ENCODE measurements around the gene ZKSCAN2. TPM values are rescaled to one million over a fixed set of nuclear protein-coding genes. Genes with fewer than 3 reads are reported as not detected.

The ZKSCAN2 gene
- polyA plus RNA-seq, 2 of the 4 experiments (the other 2 are of a cell fraction), result 2.0 to 3.4 TPM

DNA sequence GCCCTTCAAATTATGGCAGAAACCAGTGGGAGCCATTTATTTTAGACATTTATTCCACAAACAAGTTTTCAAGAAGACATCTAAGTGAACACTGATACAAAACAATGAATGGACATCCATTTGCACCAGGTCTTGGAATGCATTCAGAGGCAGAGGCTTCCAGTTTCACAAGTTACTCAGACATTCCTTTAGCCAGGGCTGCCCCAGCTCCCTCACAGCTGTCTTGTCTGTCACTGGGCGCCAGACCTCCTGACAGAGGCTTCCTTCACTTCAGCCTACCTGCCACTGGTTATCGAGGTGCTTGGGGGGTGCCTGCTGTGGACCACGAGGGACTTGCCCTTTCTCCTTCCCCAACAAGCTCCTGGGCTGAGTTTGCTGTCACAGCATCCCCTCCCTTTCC lies 21.7 kb downstream of the ZKSCAN2 start:
- no peaks in the 10 kb centered on the region for H3K4me1 ChIP-seq
- no peak overlapping the region for H3K4me2 ChIP-seq
- CTCF ChIA-PET, result interaction anchor here (0.8 to 4.7 kb wide), 3 partner anchors 11 to 124 kb away, joined by 3 to 39 read pairs (median 4); partner anchors contain the start of gene LCMT1
- TF ChIP-seq HEYL (CRISPR knock-in tag; IDR thresholded peaks at IDR 0.05) (no peak), NFE2L2 (conservative IDR thresholded peaks at IDR 0.05; ENCODE audit: low read length) (no peak), HOXA7 (CRISPR knock-in tag; IDR thresholded peaks at IDR 0.05) (no peak), RFX5 (IDR thresholded peaks at IDR 0.05) (no peak), RAD21 (conservative IDR thresholded peaks at IDR 0.05 in 1 of 2, IDR thresholded peaks at IDR 0.05 in 1 of 2) (no peak), ZFP36 (IDR thresholded peaks at IDR 0.05; ENCODE audit: borderline replicate concordance, partially characterized antibody) (no peak), ZC3H11A (IDR thresholded peaks at IDR 0.05) (no peak), RNF2 (IDR thresholded peaks at IDR 0.05; ENCODE audit: borderline replicate concordance, low read depth) (no peak), HOXB5 (CRISPR knock-in tag; IDR thresholded peaks at IDR 0.05) (no peak), ZNF302 (CRISPR knock-in tag; IDR thresholded peaks at IDR 0.05) (no peak)
- TF ChIP-seq, protein P1, sequence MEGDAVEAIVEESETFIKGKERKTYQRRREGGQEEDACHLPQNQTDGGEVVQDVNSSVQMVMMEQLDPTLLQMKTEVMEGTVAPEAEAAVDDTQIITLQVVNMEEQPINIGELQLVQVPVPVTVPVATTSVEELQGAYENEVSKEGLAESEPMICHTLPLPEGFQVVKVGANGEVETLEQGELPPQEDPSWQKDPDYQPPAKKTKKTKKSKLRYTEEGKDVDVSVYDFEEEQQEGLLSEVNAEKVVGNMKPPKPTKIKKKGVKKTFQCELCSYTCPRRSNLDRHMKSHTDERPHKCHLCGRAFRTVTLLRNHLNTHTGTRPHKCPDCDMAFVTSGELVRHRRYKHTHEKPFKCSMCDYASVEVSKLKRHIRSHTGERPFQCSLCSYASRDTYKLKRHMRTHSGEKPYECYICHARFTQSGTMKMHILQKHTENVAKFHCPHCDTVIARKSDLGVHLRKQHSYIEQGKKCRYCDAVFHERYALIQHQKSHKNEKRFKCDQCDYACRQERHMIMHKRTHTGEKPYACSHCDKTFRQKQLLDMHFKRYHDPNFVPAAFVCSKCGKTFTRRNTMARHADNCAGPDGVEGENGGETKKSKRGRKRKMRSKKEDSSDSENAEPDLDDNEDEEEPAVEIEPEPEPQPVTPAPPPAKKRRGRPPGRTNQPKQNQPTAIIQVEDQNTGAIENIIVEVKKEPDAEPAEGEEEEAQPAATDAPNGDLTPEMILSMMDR (IDR thresholded peaks at IDR 0.05), result no peak
- TF ChIP-seq, protein P2, sequence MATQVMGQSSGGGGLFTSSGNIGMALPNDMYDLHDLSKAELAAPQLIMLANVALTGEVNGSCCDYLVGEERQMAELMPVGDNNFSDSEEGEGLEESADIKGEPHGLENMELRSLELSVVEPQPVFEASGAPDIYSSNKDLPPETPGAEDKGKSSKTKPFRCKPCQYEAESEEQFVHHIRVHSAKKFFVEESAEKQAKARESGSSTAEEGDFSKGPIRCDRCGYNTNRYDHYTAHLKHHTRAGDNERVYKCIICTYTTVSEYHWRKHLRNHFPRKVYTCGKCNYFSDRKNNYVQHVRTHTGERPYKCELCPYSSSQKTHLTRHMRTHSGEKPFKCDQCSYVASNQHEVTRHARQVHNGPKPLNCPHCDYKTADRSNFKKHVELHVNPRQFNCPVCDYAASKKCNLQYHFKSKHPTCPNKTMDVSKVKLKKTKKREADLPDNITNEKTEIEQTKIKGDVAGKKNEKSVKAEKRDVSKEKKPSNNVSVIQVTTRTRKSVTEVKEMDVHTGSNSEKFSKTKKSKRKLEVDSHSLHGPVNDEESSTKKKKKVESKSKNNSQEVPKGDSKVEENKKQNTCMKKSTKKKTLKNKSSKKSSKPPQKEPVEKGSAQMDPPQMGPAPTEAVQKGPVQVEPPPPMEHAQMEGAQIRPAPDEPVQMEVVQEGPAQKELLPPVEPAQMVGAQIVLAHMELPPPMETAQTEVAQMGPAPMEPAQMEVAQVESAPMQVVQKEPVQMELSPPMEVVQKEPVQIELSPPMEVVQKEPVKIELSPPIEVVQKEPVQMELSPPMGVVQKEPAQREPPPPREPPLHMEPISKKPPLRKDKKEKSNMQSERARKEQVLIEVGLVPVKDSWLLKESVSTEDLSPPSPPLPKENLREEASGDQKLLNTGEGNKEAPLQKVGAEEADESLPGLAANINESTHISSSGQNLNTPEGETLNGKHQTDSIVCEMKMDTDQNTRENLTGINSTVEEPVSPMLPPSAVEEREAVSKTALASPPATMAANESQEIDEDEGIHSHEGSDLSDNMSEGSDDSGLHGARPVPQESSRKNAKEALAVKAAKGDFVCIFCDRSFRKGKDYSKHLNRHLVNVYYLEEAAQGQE (IDR thresholded peaks at IDR 0.05), result no peak
- TF ChIP-seq, protein P3, sequence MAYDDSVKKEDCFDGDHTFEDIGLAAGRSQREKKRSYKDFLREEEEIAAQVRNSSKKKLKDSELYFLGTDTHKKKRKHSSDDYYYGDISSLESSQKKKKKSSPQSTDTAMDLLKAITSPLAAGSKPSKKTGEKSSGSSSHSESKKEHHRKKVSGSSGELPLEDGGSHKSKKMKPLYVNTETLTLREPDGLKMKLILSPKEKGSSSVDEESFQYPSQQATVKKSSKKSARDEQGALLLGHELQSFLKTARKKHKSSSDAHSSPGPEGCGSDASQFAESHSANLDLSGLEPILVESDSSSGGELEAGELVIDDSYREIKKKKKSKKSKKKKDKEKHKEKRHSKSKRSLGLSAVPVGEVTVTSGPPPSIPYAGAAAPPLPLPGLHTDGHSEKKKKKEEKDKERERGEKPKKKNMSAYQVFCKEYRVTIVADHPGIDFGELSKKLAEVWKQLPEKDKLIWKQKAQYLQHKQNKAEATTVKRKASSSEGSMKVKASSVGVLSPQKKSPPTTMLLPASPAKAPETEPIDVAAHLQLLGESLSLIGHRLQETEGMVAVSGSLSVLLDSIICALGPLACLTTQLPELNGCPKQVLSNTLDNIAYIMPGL (CRISPR knock-in tag; IDR thresholded peaks at IDR 0.05; ENCODE audit: borderline replicate concordance), result no peak
- no peaks in the 10 kb centered on the region for H3K9me3 ChIP-seq
- POLR2A ChIA-PET, result no interaction called here
- H3K4me3 ChIP-seq, result no peak overlapping the region
- WGBS (ENCODE audit: missing lambda C conversion rate), result 47% methylated on average over 3 of the region's 3 CpGs
- ATAC-seq, result no peak
- no peak overlapping the region for H3K27ac ChIP-seq
- FAIRE-seq, result no peak
- DNase-seq (ENCODE audit: low read depth in 1 of 2, low spot score in 1 of 2), result no peak

DNA sequence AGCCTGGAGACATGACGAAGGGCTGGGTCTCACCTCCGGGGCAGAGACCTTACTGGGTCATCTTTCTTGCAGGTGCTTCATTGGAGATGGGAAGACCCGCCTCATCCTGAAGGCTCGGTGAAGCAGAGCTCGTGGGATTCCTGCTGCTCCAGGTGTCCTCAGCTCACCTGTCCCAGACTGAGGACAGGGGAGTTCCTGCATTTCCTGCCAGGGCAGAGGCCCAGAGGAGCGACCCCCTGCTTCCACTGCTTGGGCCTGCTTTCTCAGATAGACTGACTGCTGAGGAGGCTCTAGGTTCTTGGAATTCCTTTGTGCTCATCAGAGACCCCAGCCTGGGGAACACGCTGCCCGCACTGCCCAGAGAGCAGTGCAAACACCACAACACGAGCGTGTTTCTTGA lies 29.3 kb downstream of the ZKSCAN2 start:
- no peak for ATAC-seq
- 74% methylated on average over 9 of the region's 10 CpGs for WGBS (ENCODE audit: missing lambda C conversion rate)
- no peak for FAIRE-seq
- Histone ChIP-seq H3K27ac (no peak overlapping the region), H3K4me3 (no peak overlapping the region), H3K4me2 (no peak overlapping the region), H3K4me1 (no peaks in the 10 kb centered on the region), H3K9me3 (no peaks in the 10 kb centered on the region)
- CTCF ChIA-PET, result interaction anchor here (0.9 to 1.6 kb wide), 6 partner anchors 14 to 1881 kb away, joined by 3 to 4 read pairs (median 3); no protein-coding TSS in a partner anchor
- POLR2A ChIA-PET, result no interaction called here
- no peak for DNase-seq (ENCODE audit: low read depth in 1 of 2, low spot score in 1 of 2)
- TF ChIP-seq, protein P4, sequence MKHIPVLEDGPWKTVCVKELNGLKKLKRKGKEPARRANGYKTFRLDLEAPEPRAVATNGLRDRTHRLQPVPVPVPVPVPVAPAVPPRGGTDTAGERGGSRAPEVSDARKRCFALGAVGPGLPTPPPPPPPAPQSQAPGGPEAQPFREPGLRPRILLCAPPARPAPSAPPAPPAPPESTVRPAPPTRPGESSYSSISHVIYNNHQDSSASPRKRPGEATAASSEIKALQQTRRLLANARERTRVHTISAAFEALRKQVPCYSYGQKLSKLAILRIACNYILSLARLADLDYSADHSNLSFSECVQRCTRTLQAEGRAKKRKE (CRISPR knock-in tag; IDR thresholded peaks at IDR 0.05; ENCODE audit: low read depth), result no peak
- no peak for TF ChIP-seq RFX5 (IDR thresholded peaks at IDR 0.05)
- TF ChIP-seq, protein P5, sequence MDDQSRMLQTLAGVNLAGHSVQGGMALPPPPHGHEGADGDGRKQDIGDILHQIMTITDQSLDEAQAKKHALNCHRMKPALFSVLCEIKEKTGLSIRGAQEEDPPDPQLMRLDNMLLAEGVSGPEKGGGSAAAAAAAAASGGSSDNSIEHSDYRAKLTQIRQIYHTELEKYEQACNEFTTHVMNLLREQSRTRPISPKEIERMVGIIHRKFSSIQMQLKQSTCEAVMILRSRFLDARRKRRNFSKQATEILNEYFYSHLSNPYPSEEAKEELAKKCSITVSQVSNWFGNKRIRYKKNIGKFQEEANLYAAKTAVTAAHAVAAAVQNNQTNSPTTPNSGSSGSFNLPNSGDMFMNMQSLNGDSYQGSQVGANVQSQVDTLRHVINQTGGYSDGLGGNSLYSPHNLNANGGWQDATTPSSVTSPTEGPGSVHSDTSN (IDR thresholded peaks at IDR 0.05), result no peak
- TF ChIP-seq JUNB (IDR thresholded peaks at IDR 0.05), result no peak
- TF ChIP-seq, protein P6, sequence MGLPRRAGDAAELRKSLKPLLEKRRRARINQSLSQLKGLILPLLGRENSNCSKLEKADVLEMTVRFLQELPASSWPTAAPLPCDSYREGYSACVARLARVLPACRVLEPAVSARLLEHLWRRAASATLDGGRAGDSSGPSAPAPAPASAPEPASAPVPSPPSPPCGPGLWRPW (IDR thresholded peaks at IDR 0.05), result no peak
- TF ChIP-seq POLR2A (IDR thresholded peaks at IDR 0.05; ENCODE audit: low read length), result no peak
- no peak for TF ChIP-seq TFCP2L1 (CRISPR knock-in tag; IDR thresholded peaks at IDR 0.05)
- no peak for TF ChIP-seq HOXA7 (CRISPR knock-in tag; IDR thresholded peaks at IDR 0.05)
- TF ChIP-seq EHF (CRISPR knock-in tag; IDR thresholded peaks at IDR 0.05), result no peak
- TF ChIP-seq ZC3H11A (IDR thresholded peaks at IDR 0.05), result no peak
- TF ChIP-seq NR3C1 (IDR thresholded peaks at IDR 0.05), result no peak
- TF ChIP-seq, protein P7, sequence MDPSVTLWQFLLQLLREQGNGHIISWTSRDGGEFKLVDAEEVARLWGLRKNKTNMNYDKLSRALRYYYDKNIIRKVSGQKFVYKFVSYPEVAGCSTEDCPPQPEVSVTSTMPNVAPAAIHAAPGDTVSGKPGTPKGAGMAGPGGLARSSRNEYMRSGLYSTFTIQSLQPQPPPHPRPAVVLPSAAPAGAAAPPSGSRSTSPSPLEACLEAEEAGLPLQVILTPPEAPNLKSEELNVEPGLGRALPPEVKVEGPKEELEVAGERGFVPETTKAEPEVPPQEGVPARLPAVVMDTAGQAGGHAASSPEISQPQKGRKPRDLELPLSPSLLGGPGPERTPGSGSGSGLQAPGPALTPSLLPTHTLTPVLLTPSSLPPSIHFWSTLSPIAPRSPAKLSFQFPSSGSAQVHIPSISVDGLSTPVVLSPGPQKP (IDR thresholded peaks at IDR 0.05; ENCODE audit: low read depth, low read length), result no peak
- no peak for TF ChIP-seq RAD21 (conservative IDR thresholded peaks at IDR 0.05 in 1 of 2, IDR thresholded peaks at IDR 0.05 in 1 of 2)
- no peak for TF ChIP-seq KDM1A (IDR thresholded peaks at IDR 0.05; ENCODE audit: low read depth)
- TF ChIP-seq CHD4 (IDR thresholded peaks at IDR 0.05; ENCODE audit: borderline replicate concordance), result no peak
- TF ChIP-seq, protein P3 (CRISPR knock-in tag; IDR thresholded peaks at IDR 0.05; ENCODE audit: borderline replicate concordance), result no peak
